ENCODE data around the gene TMEM221.
A peak's percentile ranks its signal among the peaks of the same experiment; 100 is the strongest.

Gene TMEM221

DNA sequence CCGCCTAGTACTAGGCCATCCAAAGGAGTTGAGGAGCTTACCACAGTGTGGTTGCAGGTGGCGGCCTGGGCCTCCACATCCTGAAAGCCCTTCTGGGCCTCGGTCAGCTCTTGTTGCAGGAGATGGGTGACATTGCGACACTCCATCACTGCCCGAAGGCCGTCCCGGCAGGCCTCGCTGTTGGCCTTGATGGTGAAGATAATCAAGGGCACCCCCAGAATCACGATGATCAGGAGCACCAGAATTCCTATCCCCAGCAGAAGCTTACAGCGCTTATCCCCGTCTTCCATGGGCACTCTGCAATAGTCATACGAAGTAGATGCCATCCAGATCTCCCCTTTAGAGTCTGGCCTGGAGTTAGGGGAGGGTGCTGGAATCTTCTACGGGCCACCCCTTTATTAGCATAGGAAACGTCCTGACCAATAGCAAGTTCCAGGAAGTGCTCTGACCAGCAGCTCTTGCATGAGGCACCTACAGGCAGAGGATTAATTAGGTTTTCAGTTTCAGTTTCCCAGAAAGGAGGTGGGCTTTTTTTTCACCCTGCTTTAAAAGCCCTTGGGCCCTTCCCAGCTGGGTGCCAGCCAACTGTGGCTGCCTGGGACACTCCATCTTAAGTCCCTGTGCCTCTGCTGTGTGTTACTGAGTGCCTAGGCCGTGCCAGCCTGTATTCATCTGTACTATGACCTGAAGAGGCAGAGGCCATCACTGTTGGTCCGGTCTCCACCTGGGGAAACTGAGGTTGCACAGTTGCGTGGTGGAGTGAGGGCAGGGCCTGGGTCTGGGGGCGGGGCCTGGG, 43.0 kb downstream of the TMEM221 start, which contains the start of gene BST2:
Gene BST2, minus strand, starts transcription at position 381 of the 796 bp plus-strand sequence. Its CDS starts 55 bp downstream, at position 326.
- peak; percentile 73 for DNase-seq (ENCODE audit: low spot score)

- DNase-seq (ENCODE audit: low spot score), result no peak
Observed at GRCh38 chr19:17404621-17405249, 43.7 kb downstream of the TMEM221 start.

GRCh38 chr19:17404015-17404414, 44.5 kb downstream of the TMEM221 start:
- DNase-seq (ENCODE audit: low spot score), result no peak

GRCh38 chr19:17402982-17403855, 45.2 kb downstream of the TMEM221 start:
- DNase-seq (ENCODE audit: low spot score), result peak; percentile 34

GRCh38 chr19:17401628-17402027, 46.8 kb downstream of the TMEM221 start:
- DNase-seq (ENCODE audit: low spot score), result no peak

GRCh38 chr19:17398902-17399527, 49.5 kb downstream of the TMEM221 start:
- no peak for DNase-seq (ENCODE audit: low spot score)

DNA sequence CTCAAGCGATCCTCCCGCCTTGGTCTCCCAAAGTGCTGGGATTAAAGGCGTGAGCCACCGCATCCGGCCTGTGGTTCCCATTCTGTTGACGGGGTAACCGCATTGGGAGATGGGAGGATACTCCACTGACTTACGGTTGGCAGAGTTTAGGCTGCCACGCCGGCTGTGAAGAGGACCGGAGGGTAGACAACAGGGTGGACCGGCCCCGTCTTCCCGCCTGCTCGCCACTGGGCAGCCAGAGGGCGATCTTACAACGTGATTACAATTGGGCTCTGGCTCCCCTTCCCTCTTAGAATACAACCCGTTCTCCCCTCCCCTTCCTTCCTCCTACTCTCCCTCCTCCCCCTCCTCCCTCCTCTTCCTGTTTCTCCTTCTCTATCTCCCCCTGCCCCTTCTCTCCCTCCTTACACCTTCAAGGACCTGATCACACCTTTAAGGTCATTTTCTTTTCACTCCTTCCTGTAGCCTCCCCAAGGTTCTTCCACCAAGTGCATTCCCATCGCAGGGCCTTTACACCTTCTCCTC, 53.5 kb downstream of the TMEM221 start:
- DNase-seq (ENCODE audit: low spot score), result peak; percentile 72

DNA sequence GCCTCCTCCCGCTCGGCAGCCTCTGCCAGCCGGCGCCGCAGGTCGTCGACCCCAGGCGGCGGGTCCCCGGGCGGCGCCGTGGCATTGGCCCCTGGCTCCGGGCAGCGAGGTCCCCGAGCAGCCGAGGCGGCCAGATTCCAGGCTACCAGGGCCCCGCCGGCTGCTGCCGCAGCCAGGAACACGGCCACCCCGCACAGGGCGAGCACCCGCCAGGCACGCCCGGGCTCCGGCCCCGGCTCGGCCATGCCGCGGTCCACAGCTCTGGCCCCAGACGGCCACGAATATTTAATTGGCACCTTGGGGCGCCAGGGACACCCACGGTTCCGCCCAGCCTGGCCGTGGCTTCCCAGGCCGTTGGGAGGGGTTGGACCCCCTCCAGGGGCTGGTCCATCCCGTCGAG, 54.6 kb downstream of the TMEM221 start, which contains the start of gene CCDC194:
Gene CCDC194, minus strand, starts transcription at position 283 of the 400 bp plus-strand sequence. Its CDS starts 38 bp downstream, at position 245.
- DNase-seq (ENCODE audit: low spot score), result no peak

- no peak for DNase-seq (ENCODE audit: low spot score)
Observed at GRCh38 chr19:17393002-17393401, 55.5 kb downstream of the TMEM221 start.

DNA sequence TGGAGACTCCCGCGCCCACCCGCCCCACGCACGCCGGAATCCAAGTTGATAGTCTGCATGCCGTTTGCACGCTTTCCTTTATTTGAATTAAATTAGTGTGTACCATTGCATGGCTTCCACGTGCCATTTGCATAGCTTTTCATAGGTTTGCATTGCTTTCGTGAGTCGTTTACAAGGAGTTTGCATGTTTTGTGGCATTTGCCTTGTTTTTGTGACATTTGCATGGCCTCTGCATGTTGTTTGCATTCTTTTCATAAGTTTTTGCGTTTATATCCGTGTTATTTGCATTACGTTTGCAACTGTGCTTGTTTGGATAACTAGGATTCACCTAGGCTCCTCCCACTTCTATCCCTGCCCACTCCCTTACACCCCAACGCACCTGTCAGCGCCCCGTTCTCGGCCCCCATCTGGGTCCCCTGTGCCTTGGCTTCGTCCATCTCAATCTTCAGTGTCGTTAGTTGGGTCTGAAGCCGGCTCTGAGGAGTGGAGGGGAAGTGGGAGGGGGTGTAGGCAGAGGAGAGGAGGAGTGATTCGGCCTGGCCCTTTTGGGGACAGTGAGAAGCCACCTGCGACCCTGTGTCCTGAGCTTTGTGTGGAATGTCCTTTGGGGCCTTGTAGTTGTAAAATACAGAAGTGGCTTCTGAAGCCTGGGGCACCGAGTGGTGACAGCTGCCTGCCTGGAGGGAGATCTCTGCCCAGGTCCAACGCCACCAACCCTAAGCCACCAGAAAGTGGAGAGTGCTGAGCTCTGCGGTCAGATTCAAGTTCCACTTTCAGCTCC, 56.9 kb downstream of the TMEM221 start:
- no peak for DNase-seq (ENCODE audit: low spot score)

GRCh38 chr19:17390665-17391370, 57.6 kb downstream of the TMEM221 start:
- DNase-seq (ENCODE audit: low spot score), result peak; percentile 48

- no peak for DNase-seq (ENCODE audit: low spot score)
Observed at GRCh38 chr19:17389957-17390664, 58.4 kb downstream of the TMEM221 start.

DNA sequence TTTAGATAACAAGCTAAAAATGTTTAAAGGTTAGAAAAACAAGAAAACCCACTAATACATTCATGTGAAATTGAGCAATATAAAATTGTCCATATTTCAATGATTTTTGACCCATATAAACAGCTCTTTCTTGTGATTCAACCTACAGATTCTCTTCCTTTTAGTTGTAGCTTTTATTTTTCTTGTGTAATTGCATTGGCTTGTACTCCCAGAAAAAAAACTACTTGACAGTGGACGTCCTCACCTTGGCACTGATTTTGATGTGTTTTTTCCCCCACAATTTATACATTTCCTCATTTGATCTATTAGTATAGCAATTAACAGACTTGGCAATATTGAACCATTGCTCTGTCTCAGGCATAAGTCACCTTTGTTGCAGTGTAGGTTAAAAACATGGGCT, 59.2 kb downstream of the TMEM221 start:
- no peak for DNase-seq (ENCODE audit: low spot score)

DNA sequence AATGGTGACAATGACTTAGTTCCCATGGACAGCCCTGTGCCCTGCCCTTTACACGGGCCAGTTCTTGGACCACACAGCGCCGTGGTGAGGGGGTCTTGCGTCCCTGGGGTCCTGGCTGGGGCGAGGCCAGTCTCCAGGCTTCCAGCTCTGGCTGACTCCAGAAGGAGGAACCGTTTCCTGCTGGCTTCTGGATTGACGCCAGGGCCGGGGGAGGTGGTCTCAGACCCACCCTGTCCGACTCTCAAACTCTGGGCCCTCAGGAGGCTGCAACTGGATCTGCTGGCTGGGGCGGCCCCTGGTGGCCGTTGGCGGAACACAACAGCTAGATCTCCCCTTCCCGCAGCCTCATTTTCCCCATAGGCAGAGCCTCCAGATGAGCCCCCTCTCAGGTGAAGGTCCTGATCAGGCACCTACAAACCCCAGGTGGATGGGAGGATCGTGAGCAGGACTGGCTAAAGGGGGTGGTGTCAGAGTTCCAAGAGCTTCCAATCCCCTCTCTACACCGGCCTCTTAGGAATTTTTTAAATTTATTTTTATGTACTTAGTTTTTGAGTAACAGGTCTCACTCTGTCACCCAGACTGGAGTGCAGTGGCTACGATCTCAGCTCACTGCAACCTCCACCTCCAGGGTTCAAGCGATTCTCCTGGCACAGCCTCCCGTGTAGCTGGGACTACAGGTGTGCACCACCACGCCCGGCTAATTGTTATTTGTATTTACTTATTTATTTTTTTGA, 62.4 kb downstream of the TMEM221 start:
- peak; percentile 61 for DNase-seq (ENCODE audit: low spot score)
